Ovary (tissue), 9 donors: ENCODE measurements around the gene POC1A. TPM values are rescaled to one million over a fixed set of nuclear protein-coding genes. Genes with fewer than 3 reads are reported as not detected.

ENCODE experiments used
- DNase-seq, 5 donors: peaks; one replicate each; pipeline ENCODE4 v3.0.0-alpha.2; 2019 to 2020
- H3K27ac ChIP-seq, 2 donors: fragments of 200-600 bp; one replicate each; pipeline versions ENCODE4 v1.5.1 to v1.8.0; 2019 to 2022
- H3K27me3 ChIP-seq: fragments of 200-600 bp; one replicate; pipeline ENCODE4 v1.8.0; 2022
- H3K36me3 ChIP-seq: fragments of 200-600 bp; sonication (generic); one replicate; pipeline ENCODE4 v1.5.1; 2019
- H3K4me1 ChIP-seq: one replicate; pipeline ENCODE4 v1.8.1; 2013; ENCODE audit warnings: mild to moderate bottlenecking, moderate library complexity; ENCODE audit not compliant: insufficient read depth
- H3K4me3 ChIP-seq: fragments of 200-600 bp; sonication (generic); one replicate; pipeline ENCODE4 v1.5.1; 2017
- H3K9me3 ChIP-seq, 2 donors: fragments of 200-600 bp in 1 of 2; sonication (generic) in 1 of 2; one replicate each; pipeline versions ENCODE4 v1.5.1 to v1.8.1; 2013 to 2019; ENCODE audit warnings: mild to moderate bottlenecking in 1 of 2, moderate library complexity in 1 of 2
- CTCF ChIP-seq, 3 donors: fragments of 450-650 bp in 2 of 3; fragments of 200-600 bp in 1 of 3; IDR thresholded peaks; one replicate each; pipeline versions ENCODE4 v1.5.1 to v1.8.0; 2016 to 2022; ENCODE audit warnings: antibody characterized with exemption in 3 of 3, mild to moderate bottlenecking in 1 of 3
- EP300 ChIP-seq: sonication (generic); formaldehyde crosslinking; IDR thresholded peaks from one replicate; pipeline ENCODE4 v1.6.1; 2017; ENCODE audit warnings: antibody characterized with exemption
- POLR2A ChIP-seq: fragments of 450-650 bp; IDR thresholded peaks from one replicate; pipeline ENCODE4 v1.6.1; 2017; ENCODE audit warnings: antibody characterized with exemption, mild to moderate bottlenecking, moderate library complexity
- WGBS, 3 donors: extraction: QIAGEN DNeasy Blood & Tissue Kit in 1 of 3; methylation state at CpG; one replicate each; pipeline versions ENCODE4 v1.1.5 to v1.1.7; 2013 to 2017; 5-methylcytosine and 5-hydroxymethylcytosine counted together
- intact Hi-C, 4 donors: fragments of 100-400 bp; cut with DNase I; formaldehyde crosslinking; loops; one replicate each; pipeline versions ENCODE4 v1.11.0 to v1.15.1; 2022 to 2023
- polyA plus RNA-seq, 2 donors: library from polyadenylated mRNA; stranded (reverse); fragments of 200-250 nt in 1 of 2; fragments of 350-450 nt in 1 of 2; fragmentation: Illumina TruSeq in 1 of 2; extraction: RNeasy Lipid Tissue Mini Kit (QIAGEN cat#74804) in 1 of 2; gene quantifications; one replicate each; pipeline ENCODE4 v1.2.3, GENCODE V29; 2013 to 2014
- total RNA-seq, 7 donors: library from RNA; depleted of rRNA in 2 of 7; stranded (reverse); fragments of >200 nt in 2 of 7; fragmentation: NEBNext Ultra II Directional in 3 of 7; extraction: Animal tissue kit (Norgen Biotek cat#: 25700) in 3 of 7; gene quantifications; one replicate each; pipeline versions ENCODE4 v1.1.0 to v1.2.4, GENCODE V29; 2016 to 2023
- donor health status: DM: no; HTN: no; CAD: no; lungs with moderate emphysema.
- donor health status: DM: no; HTN: no; CAD: no.
- donor health status: Bipolar disorder and iron deficiency.
- donor health status: DM: yes; HTN: yes; CAD: no.
- donor health status: DM: no; HTN: no; CAD: no.
- donor health status: DM: yes; HTN: yes; CAD: no.

The POC1A gene
- total and polyA plus RNA-seq, 9 donors, result 0.53 to 1.8 (median 1.3) TPM

GRCh38 chr3:52196977-52197376 is 42.8 kb upstream of the POC1A start:
- peak in 2 of 5 donors; percentile 48 to 53 for DNase-seq
- no peaks in the 10 kb centered on the region for H3K9me3 ChIP-seq
- TF ChIP-seq POLR2A (no peak), CTCF (IDR thresholded peaks at IDR 0.05) (no peak), EP300 (no peak)
- H3K4me1 ChIP-seq, result peaks cover 19% of the 10 kb centered on the region
- no peaks in the 10 kb centered on the region for H3K27me3 ChIP-seq
- no peak overlapping the region for H3K27ac ChIP-seq
- H3K36me3 ChIP-seq, result no peaks in the 10 kb centered on the region
- no peak overlapping the region for H3K4me3 ChIP-seq
- intact Hi-C loops, result no loop called here
- WGBS, 3 donors, result 59 to 71% (median 68%) methylated on average over 3 of the region's 3 CpGs

GRCh38 chr3:52195823-52196331 is 41.7 kb upstream of the POC1A start:
- Histone ChIP-seq H3K36me3 (no peaks in the 10 kb centered on the region), H3K4me1 (peaks cover 24% of the 10 kb centered on the region), H3K9me3 (no peaks in the 10 kb centered on the region), H3K27ac (no peak overlapping the region), H3K4me3 (no peak overlapping the region), H3K27me3 (no peaks in the 10 kb centered on the region)
- 60 to 68% (median 65%) methylated on average over 10 of the region's 10 CpGs for WGBS, 3 donors
- TF ChIP-seq CTCF (IDR thresholded peaks at IDR 0.05), result no peak
- TF ChIP-seq EP300, result no peak
- no peak for TF ChIP-seq POLR2A
- DNase-seq, result peak in 1 of 5 donors; percentile 37
- intact Hi-C loops, result no loop called here

DNA sequence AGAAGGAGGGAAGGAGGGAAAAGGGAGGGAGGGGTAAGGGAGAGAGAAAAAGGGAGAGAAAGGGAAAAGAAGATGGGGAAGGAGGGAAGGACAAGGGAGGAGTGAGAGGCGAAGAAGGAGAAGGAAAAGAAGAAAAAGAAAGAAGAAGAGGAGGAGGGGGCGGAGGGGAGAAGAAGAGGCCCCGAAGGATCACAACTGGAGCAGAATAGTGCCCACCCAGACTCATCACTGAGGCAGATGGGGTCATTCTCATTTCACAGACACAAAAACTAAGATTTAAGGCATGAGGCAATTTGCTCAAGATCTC is 41.0 kb upstream of the POC1A start:
- peak overlapping the region in 1 of 2 donors; percentile 36 for H3K27ac ChIP-seq
- DNase-seq, result no peak
- intact Hi-C loops, result no loop called here
- 78 to 79% (median 79%) methylated on average over 3 of the region's 3 CpGs for WGBS, 3 donors
- no peak for TF ChIP-seq POLR2A
- no peak for TF ChIP-seq CTCF (IDR thresholded peaks at IDR 0.05)
- TF ChIP-seq EP300, result no peak
- H3K4me3 ChIP-seq, result no peak overlapping the region
- H3K4me1 ChIP-seq, result peaks cover 29% of the 10 kb centered on the region
- H3K27me3 ChIP-seq, result no peaks in the 10 kb centered on the region
- no peaks in the 10 kb centered on the region for H3K36me3 ChIP-seq
- no peaks in the 10 kb centered on the region for H3K9me3 ChIP-seq

GRCh38 chr3:52194485-52195290 is 40.5 kb upstream of the POC1A start:
- Histone ChIP-seq H3K4me3 (no peak overlapping the region), H3K27ac (peak overlapping the region in 1 of 2 donors; percentile 36), H3K4me1 (peaks cover 34% of the 10 kb centered on the region), H3K9me3 (no peaks in the 10 kb centered on the region), H3K36me3 (no peaks in the 10 kb centered on the region), H3K27me3 (no peaks in the 10 kb centered on the region)
- 14 to 21% (median 17%) methylated on average over 14 of the region's 14 CpGs for WGBS, 3 donors
- DNase-seq, result peak; percentile 89 to 93 (median 93)
- intact Hi-C loops, result no loop called here
- no peak for TF ChIP-seq POLR2A
- TF ChIP-seq CTCF (IDR thresholded peaks at IDR 0.05), result no peak
- no peak for TF ChIP-seq EP300
